Astrocyte of the hippocampus (primary cell): ENCODE measurements around the gene CACNA1D.

Experiments used
- DNase-seq: peaks from one replicate; pipeline ENCODE4 v3.0.0; 2011; ENCODE audit warnings: low read depth, low spot score

CACNA1D gene

GRCh38 chr3:53525765-53526703 is 31.6 kb downstream of the CACNA1D start:
- peak; percentile 33 for DNase-seq

- DNase-seq: no peak
Measured at GRCh38 chr3:53526704-53527055, 32.3 kb downstream of the CACNA1D start.

DNA sequence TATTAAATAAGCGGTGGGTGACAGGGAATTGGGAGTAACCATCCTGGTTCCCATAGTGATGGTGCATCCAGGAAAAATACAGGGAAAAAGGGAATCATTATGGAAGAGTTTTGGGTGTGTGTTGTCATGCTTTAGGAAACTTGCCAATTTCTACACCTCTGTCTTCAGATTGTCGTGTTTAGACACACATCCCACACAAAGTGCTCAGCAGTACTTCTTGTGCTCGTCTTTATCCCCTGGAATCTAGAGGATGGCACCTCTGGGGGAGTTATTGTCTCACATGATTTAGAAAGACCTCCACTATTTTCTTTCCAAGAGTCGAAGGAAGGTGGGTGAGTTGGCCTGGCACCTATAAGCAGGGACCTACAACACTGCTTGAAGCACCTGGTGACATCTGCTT is 35.8 kb downstream of the CACNA1D start:
- DNase-seq: no peak

DNA sequence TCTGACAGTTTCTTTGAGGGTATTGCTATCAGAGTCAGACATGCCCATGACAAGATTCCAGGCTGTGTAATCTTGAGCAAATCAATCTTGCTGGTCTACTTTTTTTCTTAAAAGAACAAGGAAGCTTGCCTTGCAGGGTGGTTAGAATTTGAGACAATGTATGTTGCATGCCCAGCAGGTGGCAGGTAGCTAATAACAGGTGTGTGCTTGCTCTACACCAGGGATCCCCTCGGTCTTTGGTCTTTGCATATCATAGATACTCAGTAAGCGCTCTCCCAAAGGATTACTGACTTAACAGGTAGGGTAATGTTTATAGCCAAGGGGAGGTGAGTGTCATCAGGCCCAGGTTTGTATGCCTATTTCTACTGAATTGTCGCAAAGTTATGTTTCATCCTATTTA is 37.3 kb downstream of the CACNA1D start:
- no peak for DNase-seq

- DNase-seq: no peak
Measured at GRCh38 chr3:53533472-53533871, 39.1 kb downstream of the CACNA1D start.

DNA sequence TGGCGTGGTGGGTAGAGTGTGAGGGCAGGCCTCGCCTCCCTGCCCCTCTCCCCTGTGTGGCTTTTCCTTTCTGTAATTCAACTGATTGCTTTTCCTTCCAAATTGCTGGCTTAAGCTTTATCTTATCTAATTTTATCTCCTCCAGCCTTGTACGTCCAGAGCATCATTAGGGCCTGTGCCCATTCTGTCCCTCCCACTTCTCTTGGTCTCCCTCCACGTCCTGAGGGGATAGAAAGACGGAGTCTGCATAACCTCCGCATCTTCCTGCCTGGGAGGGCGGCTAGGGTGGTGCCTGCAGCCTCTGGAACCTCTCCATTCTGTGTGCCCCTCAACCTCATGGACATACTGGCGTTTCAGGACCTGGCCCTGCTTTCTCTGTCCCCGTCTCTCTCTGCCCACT is 39.8 kb downstream of the CACNA1D start:
- DNase-seq: no peak

GRCh38 chr3:53534676-53535400 is 40.4 kb downstream of the CACNA1D start:
- DNase-seq: no peak

DNA sequence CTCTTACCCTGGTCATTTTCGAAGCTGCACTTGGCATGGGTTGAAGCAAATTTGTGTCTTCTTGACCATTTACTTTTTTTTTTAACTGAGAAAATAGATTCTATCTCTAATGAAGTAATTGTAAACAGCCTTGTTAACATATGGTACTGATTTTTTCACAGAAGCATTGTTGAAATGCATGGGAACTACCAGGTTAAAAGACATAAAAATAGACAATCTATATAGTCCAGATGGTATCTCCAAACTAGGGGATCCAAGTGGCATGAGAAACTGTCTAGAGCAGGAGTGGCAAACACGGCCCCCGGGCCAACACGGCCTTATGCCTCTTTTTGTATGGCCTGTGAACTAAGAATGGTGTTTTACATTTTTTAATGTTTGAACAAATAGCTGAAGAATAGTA is 41.9 kb downstream of the CACNA1D start:
- no peak for DNase-seq

DNA sequence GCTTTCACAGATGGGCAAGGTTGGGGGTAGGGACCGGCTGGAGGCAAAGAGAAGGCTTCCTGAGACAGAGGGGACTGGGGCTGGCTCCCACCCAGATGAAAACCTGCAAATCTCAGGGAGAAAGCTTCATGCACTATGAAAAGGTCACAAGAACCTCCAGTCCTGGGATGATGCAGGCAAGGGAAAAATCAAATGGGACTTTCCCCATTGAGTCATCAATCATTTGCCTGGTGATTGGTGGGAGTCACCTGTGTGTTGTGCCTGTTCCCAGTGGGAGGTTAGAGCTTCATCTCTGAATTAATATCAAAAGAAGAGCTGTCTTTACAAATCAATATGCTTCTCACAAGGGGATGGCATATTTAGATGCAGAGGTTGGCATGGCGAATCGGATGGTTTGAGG is 49.9 kb downstream of the CACNA1D start:
- DNase-seq: peak; percentile 14

DNA sequence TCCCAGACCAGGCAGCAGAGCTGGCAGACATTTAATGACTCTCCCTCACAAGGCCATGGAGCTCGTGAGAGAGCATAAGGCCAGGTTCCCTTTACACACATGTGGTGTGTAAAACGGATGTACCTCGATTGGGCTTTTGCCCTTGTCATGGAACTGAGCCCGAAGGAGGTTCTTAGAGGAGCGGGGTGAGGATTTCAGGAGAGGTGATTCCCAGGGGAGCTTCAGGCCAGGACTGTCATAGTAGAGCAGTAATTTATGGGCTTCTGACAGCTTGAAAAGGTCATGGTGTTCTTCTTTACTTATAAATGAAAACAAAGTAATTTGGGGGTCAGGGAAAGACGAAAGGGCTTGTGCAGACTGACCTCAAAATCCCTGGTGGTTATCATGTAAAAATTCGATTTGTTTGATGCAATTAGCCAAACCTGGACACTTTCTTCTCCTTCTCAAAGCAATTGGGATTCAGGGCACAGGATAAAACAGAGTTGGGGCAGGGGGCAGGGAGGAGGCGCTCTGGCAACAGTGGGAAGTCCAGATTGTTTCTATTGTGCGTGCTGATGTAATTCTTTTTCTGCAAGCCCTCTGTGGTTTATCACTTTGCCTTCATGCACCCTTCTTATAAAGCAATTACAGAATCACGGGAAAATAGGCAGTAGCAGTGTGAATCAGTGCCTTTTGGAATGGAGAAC is 51.0 kb downstream of the CACNA1D start:
- peak; percentile 19 for DNase-seq

DNA sequence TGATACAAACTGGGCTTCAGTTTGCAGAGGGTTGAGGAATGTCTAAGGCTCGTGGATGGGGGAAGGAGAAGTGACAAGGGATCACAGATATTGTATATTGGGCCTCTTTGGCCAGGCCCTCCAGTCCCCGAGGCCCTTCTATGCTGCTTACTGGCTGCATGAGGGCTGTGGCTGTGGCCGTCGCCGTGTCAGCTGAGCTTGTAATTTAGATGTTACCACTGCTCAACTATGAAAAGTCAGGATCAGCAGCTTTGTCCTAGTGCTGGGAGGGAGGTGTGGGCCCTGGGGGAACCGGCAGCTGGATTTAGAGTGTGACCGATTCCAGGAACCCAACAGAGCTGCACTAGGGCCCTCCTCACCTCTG is 51.6 kb downstream of the CACNA1D start:
- DNase-seq: no peak

- no peak for DNase-seq
Measured at GRCh38 chr3:53547327-53547726, 52.9 kb downstream of the CACNA1D start.

- DNase-seq: no peak
Measured at GRCh38 chr3:53550005-53550620, 55.7 kb downstream of the CACNA1D start.

GRCh38 chr3:53551324-53551723 is 56.9 kb downstream of the CACNA1D start:
- DNase-seq: no peak

DNA sequence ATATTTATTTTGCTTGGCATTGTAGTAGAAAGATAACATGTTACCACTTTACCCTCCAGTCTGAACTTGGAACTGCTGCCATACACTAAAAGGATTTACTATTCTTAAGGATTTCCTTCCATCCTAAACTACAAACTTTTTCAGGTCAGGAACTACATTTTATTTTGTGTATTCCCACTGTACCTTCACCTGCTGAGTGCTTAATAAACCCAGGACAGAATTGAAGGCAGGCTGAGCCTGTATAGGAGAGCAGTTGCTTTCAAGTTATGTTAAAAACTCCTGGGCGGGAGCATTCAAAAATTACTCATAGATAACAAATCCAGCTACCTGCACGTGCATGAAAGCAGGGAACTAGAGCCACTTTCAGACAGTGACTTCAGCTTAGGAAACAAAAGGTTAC is 58.3 kb downstream of the CACNA1D start:
- no peak for DNase-seq

- no peak for DNase-seq
Measured at GRCh38 chr3:53553200-53553599, 58.8 kb downstream of the CACNA1D start.

DNA sequence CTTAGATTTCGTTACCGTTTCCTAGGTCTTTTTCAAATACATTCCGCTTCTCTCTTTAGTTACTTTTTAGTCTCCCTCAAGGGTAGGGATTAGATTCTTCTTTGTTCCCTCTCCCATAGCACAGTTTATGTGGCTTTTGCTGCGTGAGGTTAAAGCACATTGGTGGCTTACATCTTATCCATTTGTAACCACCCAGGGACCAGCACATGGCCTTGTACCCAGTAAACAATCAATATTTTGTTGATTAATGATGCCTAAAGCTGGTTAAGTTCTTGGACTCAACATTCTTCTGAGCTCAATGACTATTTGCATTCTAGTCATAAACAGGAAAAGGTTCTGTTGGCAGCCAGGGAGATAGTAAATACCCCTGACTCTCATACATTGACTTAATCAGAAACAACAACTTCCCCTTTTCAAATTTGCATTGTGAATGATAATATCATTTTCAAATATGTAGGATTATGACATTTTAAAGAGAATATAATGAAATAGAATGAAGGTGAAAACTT is 60.2 kb downstream of the CACNA1D start:
- DNase-seq: no peak

DNA sequence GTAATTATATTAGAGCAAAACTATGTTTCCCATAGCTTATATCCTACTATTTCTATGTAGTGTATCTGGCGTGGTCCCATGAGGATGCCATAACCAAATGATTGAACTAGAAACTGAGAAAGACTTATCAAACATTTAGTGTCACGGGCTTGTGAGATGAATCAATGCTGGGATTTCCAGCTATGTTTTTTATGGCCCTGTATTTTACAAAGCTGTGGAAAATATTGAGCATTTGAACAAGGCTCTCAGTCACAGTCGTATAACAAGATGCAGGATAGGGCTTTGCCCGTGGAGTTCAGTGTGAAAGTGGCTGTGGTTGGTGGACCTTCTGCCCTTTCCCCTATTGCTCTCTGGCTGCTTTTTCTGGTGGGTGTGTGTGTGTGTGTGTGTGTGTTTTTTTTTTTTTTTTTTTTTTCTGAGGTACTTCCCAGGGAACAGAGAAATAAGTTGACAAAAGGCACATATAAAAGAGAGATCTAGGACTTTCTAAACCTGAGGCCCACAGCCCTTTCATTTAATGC is 60.7 kb downstream of the CACNA1D start:
- no peak for DNase-seq

GRCh38 chr3:53566461-53567145 is 72.2 kb downstream of the CACNA1D start:
- no peak for DNase-seq

GRCh38 chr3:53570081-53570480 is 75.7 kb downstream of the CACNA1D start:
- peak; percentile 24 for DNase-seq

DNA sequence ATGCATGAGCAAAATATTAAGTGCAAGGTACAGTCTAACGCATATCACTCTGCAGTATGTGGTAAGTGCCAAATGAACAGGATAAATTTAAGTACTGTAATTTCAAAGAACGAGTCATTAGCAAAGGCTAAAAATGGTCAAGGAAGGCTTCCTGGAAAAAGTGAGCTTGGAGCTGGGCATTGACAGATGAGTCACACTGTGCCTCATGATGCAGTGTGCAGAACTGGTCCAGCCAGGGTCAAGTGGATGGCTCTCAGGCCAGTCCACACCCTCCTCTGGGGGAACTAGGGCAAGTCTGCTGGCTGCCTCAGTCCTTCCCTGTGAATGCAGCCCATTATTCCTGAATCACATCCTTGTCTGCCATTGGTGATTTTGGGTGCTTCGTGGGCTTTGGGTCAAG is 76.3 kb downstream of the CACNA1D start:
- DNase-seq: peak; percentile 36
